ENCODE data around the gene AQP10.

GRCh38 chr1:154347961-154348360 is 27.1 kb downstream of the AQP10 start:
- no peak for TF ChIP-seq CTCF (conservative IDR thresholded peaks at IDR 0.05)
- TF ChIP-seq EZH2 (IDR thresholded peaks at IDR 0.05; ENCODE audit: low read depth), result no peak

Measured in PC-9 (cell line).